Tibial nerve (tissue), 4 donors: ENCODE data around the gene LRBA.

Experiments
- CTCF ChIP-seq, 5 experiments: fragments of 200-600 bp in 3 of 5; fragments of 450-650 bp in 2 of 5; sonication (generic) in 3 of 5; IDR thresholded peaks; one replicate each; pipeline ENCODE4 v1.5.1; 2016 to 2019; ENCODE audit warnings: antibody characterized with exemption in 5 of 5, mild to moderate bottlenecking in 3 of 5, moderate library complexity in 2 of 5
- EP300 ChIP-seq, 2 donors: sonication (generic); formaldehyde crosslinking; IDR thresholded peaks; one replicate each; pipeline ENCODE4 v1.6.1; 2017; ENCODE audit warnings: antibody characterized with exemption in 2 of 2, mild to moderate bottlenecking in 1 of 2
- POLR2A ChIP-seq, 2 donors: fragments of 450-650 bp; IDR thresholded peaks; one replicate each; pipeline ENCODE4 v1.6.1; 2017; ENCODE audit warnings: antibody characterized with exemption in 2 of 2, mild to moderate bottlenecking in 2 of 2, moderate library complexity in 2 of 2

GRCh38 chr4:150853882-150854281 lies 161.2 kb downstream of the LRBA start:
- TF ChIP-seq CTCF (IDR thresholded peaks at IDR 0.05) (no peak), EP300 (IDR thresholded peaks at IDR 0.05) (no peak), POLR2A (IDR thresholded peaks at IDR 0.05) (no peak)
